ENCODE measurements around the gene HBZ. TPM values are rescaled to one million over a fixed set of nuclear protein-coding genes. Genes with fewer than 3 reads are reported as not detected.
"Not testable (repeated sequence)": the region's sequence is repeated elsewhere in the genome, so short reads cannot be mapped to it uniquely, and the experiment has no call there.

Gene HBZ
- total RNA-seq, 1 experiment from 2014 or later = not detected

- no peak for DNase-seq (ENCODE audit: low spot score)
Observed at GRCh38 chr16:164827-165538, 12.5 kb downstream of the HBZ start.

GRCh38 chr16:165539-166374 lies 13.3 kb downstream of the HBZ start, which contains the start of gene HBM:
Gene HBM, plus strand, starts transcription at chr16:165978. Its CDS starts 20 bp downstream, at chr16:165998.
- no peak for DNase-seq (ENCODE audit: low spot score)

- no peak for DNase-seq (ENCODE audit: low spot score)
Observed at GRCh38 chr16:166375-167121, 14.1 kb downstream of the HBZ start.

GRCh38 chr16:167122-167690 lies 14.8 kb downstream of the HBZ start:
- DNase-seq (ENCODE audit: low spot score) = no peak

GRCh38 chr16:168424-168823 lies 16.0 kb downstream of the HBZ start:
- no peak for DNase-seq (ENCODE audit: low spot score)

- DNase-seq (ENCODE audit: low spot score) = no peak
Observed at GRCh38 chr16:169014-169413, 16.6 kb downstream of the HBZ start.

- not testable (repeated sequence) for DNase-seq (ENCODE audit: low spot score)
Observed at GRCh38 chr16:170088-170507, 17.7 kb downstream of the HBZ start.

- DNase-seq (ENCODE audit: low spot score) = no peak
Observed at GRCh38 chr16:170788-171187, 18.3 kb downstream of the HBZ start.

GRCh38 chr16:172374-172941 lies 20.0 kb downstream of the HBZ start, which contains the start of gene HBA2:
Gene HBA2, plus strand, starts transcription at chr16:172876. Its CDS starts 37 bp downstream, at chr16:172913.
- DNase-seq (ENCODE audit: low spot score) = not testable (repeated sequence)

GRCh38 chr16:173211-173854 lies 20.9 kb downstream of the HBZ start:
- not testable (repeated sequence) for DNase-seq (ENCODE audit: low spot score)

GRCh38 chr16:173928-174769 lies 21.7 kb downstream of the HBZ start:
- not testable (repeated sequence) for DNase-seq (ENCODE audit: low spot score)

GRCh38 chr16:175011-175949 lies 22.8 kb downstream of the HBZ start:
- no peak for DNase-seq (ENCODE audit: low spot score)

- DNase-seq (ENCODE audit: low spot score) = not testable (repeated sequence)
Observed at GRCh38 chr16:176006-176405, 23.6 kb downstream of the HBZ start.

GRCh38 chr16:176477-177382 lies 24.3 kb downstream of the HBZ start, which contains the start of gene HBA1:
Gene HBA1, plus strand, starts transcription at chr16:176680. Its CDS starts 37 bp downstream, at chr16:176717.
- not testable (repeated sequence) for DNase-seq (ENCODE audit: low spot score)

- DNase-seq (ENCODE audit: low spot score) = peak; percentile 23
Observed at GRCh38 chr16:177394-177822, 25.0 kb downstream of the HBZ start.

GRCh38 chr16:177981-178667 lies 25.7 kb downstream of the HBZ start:
- DNase-seq (ENCODE audit: low spot score) = no peak

GRCh38 chr16:178668-179015 lies 26.2 kb downstream of the HBZ start:
- DNase-seq (ENCODE audit: low spot score) = no peak
